ENCODE data around the gene CAMTA1.

CAMTA1 gene

DNA sequence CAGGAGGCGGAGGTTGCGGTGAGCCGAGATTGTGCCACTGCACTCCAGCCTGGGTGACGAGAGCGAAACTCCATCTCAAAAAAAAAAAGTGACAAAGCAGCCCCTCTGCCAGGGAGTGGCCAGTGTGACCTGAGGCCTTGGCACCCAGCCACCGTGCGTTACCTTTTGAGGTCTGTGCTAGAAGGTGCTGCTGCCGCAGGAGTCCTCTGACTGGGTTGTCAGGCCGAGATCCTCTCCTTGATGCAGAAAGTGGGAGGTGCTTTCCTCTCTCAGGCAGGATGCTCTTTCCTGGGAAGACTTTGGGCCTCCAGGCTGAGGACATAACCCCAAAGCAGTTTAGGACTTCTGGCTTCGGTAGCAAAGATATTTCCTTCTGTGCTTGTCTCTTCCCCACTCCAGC lies 705.3 kb downstream of the CAMTA1 start:
- DNase-seq (ENCODE audit: low read depth in 3 of 3): no peak

DNA sequence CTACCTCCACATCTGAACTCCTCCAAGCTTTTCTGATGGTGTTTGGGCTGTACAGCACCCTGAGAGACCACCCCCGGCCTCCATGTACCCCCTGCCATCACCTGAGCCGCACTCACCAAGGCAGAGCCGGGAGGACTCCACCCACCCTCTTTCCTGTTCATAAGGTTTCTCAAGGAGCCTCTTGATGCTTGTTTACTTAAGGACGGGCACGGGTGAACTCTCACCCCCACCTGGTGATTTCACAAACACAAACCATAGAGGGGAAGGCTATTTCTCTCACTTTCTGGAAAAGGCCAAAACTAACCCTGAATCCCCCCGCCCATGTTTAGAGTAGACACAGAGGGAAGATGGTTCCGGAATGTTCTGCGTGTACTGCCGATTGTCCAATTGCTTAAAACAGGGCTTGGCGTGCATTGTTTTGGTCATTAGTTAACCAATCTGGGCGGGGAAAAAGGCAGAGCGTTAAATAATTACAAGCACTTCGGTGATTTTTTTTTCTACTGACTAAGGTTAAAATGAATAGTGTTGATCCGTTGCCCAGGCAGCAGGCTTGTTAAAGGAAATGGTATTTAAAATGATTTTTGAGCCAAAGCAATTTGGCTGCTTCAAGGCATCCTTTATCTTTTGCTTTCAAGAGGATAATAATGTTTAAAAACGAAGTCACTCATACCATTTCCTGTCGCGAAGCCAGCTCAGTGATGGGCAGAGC lies 706.0 kb downstream of the CAMTA1 start:
- DNase-seq (ENCODE audit: low read depth in 3 of 3): no peak

DNA sequence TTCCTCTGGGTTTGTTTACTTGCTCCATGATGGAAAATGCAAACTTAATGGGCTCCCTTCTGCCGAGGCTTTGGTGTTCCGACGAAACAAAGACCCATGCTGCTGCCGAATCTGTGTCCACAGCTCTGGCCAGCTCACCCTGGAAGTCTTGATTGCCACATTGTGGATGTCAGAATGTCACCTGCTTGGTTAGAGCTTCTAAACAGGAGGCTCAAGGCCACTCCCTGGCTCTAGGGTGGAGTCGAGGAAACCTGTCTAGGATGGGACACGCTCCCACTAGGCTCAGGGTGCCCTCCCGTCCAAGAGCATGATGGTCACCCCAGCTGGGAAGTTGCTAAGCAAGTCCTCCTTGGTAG lies 706.5 kb downstream of the CAMTA1 start:
- no peak for DNase-seq (ENCODE audit: low read depth in 3 of 3)

GRCh38 chr1:7493711-7494454 lies 708.6 kb downstream of the CAMTA1 start:
- DNase-seq (ENCODE audit: low read depth in 3 of 3): no peak

DNA sequence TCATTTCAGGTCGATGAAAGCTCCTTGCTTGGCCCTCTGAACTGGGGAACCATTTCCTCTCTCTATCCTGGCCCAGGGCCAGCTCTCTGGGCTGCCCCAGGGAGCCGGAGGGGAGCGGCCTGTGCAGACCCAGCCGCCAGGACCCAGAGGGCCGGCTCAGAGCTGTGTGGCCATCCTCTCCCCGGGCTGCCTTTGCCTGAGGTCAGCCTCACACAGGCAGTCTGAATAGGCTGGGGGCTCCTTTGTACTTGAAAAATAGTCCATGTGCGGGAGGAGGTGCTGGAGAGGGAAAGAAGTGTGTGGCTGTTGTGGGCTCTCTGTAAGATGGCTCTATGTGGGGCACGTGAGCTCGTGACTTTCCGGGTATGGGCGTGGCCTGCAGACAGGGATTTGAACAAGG lies 710.7 kb downstream of the CAMTA1 start:
- no peak for DNase-seq (ENCODE audit: low read depth in 3 of 3)

DNA sequence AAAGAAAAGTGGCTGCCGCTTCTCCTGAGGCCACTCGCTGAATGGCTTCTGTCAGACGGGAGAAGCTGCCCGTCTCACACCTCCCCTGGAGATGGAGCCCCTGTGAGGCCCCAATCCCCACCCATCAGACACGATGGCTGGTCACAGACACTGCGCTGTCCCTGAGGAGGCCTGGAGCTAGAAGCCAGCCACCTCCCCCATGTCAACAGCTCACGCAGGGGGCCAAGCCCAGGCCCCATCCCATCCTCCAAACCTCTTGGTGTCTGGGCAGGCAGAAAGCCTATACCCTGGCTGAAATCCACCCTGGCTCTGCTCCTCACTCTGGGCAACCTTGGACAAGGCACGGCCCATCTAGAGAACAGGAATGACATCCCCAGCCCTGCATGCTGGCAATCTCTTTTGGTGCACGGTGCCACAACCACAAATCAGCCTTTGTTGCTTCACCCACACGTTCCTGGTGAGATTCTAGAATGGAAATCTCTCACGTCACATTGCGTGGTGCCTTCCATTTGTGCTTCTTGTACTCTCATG lies 711.9 kb downstream of the CAMTA1 start:
- no peak for DNase-seq (ENCODE audit: low read depth in 3 of 3)

DNA sequence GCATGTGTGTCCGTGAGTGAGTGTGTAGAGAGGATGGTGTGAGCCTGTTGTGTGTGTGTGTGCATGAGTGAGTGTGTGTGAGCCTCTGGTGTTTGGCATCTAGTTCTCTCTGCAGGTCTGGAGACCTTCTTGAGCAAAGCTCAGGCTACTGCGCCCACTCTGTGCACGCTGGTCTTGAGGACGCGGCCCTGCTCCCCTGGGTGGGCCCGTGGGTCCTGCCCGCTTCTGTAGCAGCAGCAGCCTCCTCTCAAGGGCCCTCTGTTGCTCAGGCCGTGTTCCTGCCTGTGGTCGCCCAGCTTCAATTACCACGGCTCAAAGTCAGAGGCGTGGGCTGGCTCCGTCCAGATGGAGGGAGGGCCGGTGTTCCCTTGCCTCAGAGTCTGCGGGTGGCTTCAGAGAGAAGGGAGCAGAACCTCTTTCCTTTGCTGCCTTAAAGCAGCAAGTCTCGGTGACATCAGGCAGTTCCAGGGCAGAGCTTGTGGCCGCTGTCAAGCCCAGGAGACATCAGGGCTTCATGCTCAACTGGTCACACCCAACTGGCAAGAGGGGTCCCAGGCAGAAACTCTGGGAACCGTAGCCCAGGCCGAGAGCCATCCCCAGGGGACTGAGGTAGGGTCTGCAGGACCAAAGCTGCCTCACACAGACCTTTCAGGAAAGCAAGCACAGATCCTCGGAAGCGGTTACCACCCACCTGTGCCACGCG lies 715.3 kb downstream of the CAMTA1 start:
- DNase-seq (ENCODE audit: low read depth in 3 of 3): no peak

DNA sequence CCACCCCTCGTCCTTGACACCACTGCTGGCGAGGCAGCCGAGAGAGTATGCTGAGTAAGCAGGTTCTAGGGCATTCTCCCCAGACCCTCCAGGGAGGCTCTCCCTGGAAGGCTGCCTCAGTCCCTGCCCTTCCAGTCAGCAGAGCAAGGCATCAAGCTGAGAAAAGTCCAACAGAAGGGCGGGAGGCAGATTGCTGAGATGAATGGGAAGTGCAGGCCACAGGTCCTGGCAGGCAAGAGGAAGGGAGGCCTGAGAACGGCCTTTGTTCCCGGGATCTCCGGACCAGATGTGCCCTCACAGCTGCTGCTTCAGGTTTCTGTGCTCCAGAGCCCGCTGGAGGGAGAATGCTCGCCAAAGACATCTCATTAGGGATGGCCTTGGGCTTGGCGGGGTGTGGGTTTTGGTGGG lies 715.8 kb downstream of the CAMTA1 start:
- no peak for DNase-seq (ENCODE audit: low read depth in 3 of 3)

DNA sequence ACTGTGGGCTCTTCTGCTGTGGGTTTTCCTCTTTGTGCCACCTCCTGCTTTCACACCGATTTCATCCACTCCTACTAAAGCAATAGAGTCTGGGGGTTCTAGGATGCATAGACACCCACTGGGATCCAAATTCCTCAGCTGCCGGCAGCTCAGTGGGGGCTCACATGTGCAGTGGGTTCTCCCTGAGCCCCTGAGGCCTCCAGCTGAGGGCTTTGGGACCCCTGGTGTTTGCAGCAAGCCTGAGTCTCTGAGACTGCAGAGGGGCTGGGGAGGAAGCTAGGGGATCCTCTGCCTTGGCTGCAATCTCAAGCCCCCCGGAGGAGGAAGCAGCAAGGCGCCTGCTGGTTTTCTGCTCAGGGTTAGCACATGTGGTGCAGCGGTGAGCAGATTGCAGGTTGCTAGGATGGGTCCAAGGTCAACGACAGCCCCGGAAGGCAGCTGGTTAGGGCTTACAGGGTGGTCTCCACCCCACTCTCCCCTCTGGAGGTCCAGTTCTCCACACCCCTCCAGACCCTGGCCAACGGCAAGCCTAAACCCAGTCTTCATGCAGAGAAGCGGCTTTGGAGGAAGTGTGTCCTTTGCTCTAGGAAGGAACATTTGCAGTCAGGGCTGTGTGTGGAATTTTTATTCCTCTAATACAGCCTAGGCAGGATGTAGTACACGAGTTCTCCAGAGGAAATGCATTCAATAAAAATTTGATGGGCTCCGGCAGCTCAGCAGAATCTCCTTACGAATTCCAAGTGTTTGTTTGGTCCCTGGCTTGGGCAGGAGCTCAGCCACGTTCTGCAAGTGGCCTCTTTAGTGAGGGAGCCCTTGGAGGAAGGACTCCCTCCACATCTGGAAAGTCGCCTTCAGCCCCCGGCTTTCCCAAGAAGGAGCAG lies 716.7 kb downstream of the CAMTA1 start:
- DNase-seq (ENCODE audit: low read depth in 3 of 3): no peak

DNA sequence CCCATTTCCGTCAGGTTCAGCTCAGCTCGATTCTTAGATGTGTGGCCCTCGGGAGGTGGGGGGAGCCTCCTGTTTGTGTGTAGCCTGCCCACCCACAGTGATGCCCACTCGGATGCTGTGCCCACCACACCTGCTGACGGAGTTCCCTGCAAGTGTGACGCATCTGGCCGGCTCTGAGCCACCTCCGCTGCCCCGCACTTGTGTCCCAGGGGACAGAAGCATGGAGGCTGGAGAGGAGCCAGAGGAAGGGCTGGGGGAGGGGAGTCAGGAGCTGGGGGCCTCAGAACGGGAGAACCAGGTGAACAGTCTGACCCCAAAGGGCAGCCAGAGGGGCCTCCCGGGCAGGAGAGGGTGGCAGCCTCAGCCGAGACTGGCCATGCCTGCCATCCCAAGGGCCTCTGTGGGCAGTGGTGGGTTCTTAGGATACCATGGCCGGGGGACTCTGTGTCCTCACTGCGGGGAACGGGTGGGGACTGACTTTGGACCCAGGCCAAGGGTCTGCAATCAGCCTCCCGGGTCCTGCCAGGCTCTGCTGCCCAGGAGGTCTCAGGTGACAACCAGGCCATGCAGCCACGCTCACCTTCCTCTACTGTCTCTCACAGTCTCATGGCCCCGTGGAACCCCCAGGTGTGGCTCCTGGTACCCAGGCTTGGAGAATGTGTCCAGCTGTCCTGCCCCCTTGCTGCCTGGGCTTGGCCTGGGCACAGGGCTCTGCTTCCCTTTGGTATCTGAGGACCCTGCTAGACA lies 718.6 kb downstream of the CAMTA1 start:
- DNase-seq (ENCODE audit: low read depth in 3 of 3): no peak

- DNase-seq (ENCODE audit: low read depth in 3 of 3): no peak
These were observed 719.1 kb downstream of the CAMTA1 start for GRCh38 chr1:7504438-7504720.

DNA sequence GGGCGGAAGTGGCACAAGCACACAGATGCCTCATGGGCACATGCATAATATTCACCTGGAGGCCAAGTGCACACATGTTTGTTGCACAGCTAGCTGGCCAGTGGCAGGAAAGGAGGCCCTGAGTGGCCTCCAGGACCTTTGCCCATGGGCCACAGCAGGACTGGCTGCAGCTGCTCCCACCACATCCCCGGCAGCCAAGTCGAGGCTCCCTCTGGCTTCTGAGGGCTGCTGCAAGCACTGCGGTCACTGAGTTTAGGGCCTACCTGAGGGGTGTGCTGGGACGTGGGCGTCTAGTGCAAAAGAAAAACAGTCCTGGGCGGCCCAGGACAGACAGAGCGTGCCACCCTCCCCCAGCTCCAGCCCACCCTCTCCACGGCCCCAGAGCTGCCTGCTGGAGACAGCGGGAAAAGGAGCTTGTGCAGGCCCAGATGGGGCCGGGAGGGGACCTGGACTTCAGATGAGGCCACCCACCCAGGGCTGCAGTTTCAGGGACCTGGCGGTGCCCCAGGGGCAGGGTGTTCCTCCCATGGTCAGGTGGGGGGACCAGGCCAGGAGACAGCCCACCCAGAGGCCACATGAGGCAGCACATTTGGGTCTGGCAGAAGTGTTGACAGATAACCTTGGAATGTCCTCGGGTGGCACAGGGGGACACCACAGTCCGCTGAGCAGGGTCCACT lies 720.0 kb downstream of the CAMTA1 start:
- DNase-seq (ENCODE audit: low read depth in 3 of 3): no peak

DNA sequence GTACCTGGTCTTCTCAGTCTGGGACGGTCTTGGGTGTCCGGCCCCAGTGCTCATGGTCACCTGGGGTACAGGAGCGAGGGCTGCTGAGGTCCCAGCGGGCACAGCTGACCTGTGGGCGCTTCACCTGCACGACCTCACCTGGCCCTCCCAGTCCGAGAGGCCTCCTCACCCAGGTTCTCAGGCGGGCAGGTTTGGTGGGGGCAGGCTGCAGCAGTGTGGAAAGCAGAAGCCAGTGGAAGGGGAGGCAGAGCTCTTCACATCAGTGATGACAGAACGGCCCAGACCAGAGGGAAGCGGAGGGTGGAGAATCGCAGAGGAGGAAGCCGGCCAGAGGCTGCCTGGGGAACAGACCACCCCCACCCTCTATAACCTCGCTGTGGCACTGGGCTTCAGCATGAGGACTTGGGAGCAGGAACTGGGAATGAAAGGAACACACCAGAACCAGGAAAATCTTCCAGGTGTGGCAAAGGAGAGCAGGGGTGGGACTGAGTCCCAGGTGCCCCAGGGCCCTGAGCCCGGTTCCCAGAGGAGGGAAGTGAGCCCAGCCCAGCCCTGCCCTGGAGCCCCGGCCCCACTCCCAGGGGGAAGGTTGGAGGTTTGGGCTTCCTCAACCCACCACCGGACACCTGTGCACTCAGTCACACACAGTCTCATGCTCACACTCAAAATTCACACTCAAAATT lies 720.7 kb downstream of the CAMTA1 start:
- no peak for DNase-seq (ENCODE audit: low read depth in 3 of 3)

- DNase-seq (ENCODE audit: low read depth in 3 of 3): no peak
These were observed 721.4 kb downstream of the CAMTA1 start for GRCh38 chr1:7506454-7507284.

GRCh38 chr1:7507285-7508019 lies 722.2 kb downstream of the CAMTA1 start:
- DNase-seq (ENCODE audit: low read depth in 3 of 3): no peak

DNA sequence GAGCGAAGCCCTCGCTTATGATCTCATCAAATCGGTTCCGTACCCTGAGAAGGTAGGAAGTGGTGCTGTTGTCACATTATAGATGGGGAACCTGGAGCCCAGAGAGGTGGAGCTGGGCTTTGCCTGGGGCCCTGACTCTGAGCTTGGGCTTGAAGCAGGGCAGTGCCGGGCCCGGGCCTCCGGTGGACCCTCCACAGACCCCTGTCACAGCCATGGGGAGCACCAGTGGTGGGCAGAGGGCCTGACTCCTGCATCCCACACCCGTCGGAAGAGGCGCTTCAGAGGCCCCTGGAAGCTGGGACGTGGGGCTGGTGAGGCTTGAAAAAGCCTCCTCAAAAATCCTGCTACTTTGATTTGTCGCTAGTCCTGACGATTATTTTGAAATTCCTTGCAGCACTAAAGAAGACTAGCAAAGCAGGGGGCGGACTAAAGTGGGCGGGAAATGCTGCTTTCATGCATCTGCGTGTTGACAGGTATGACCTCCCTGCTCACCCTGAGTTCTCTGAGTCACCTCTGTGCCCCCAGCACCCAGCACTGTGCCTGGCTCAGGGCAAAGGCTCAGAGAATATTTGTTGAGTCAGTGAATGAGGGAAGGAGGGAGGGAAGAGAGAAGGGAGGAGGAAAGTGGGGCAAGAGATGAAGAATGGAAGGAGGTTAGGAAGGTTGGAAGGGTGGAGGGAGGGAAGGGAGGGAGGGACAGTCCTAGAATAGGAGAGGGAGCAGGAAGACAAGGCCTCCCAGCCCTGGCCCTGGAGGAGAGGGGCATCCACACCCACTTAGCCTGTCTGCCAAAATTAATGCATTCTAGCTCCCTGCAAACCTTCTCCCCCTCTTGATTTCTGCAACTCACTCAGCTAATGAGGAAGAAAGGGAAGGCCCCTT lies 723.0 kb downstream of the CAMTA1 start:
- DNase-seq (ENCODE audit: low read depth in 3 of 3): no peak

DNA sequence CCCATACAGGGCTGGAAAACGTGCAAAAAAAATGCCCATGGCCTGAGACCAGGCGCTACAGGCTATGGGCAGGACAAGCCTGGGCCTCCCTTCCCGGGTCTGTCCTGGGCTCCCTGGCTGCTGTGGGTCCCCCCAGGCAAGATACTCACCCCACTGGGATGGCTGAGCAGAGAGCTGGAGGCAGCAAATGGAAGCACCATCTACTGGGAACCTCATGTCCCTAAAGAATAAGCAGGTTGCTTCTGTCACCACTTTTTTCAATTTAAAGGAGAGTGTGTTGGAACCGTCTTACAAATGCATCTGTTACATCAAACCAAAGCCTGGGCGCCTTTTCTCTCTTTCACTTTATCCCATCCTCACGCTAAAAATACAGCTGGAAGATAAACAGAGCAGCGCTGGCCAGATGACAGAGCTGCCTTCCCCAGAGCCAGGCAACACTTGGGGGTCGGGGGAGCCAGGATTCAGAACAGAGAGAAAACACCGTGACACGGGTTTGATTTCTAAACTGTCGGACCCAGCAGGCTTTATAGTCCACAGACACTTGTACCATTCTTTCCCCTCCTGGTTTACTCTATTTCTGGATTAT lies 723.8 kb downstream of the CAMTA1 start:
- no peak for DNase-seq (ENCODE audit: low read depth in 3 of 3)

Data from stimulated activated CD4-positive, alpha-beta T cell treated with anti-CD3 and anti-CD28 coated beads, TNF-alpha, amount 100 ng/mL, for 48 hours (primary cell).